Activated CD4-positive, alpha-beta T cell treated with anti-CD3 and anti-CD28 coated beads, Interleukin-2, amount 10 ng/mL, durations not matched to agents 7 days and 5 days (primary cell): Measurements from ENCODE around the gene GNB1. TPM values are rescaled to one million over a fixed set of nuclear protein-coding genes. Genes with fewer than 3 reads are reported as not detected.

Experiments
- CTCF ChIA-PET: fragments of 350-600 bp; sonication (Branson Sonifier 250); formaldehyde crosslinking; loops from one replicate; lab custom pipeline; 2021; ENCODE audit warnings: antibody characterized with exemption; lab: Charles Lee
- POLR2A ChIA-PET: fragments of 350-600 bp; sonication (Branson Sonifier 250); formaldehyde crosslinking; loops from one replicate; lab custom pipeline; 2021; ENCODE audit warnings: antibody characterized with exemption; lab: Charles Lee
- DNase-seq: peaks from one replicate; pipeline ENCODE4 v3.0.0-alpha.2; 2020
- H3K27ac Mint-ChIP-seq: one replicate; pipeline ENCODE4 v1.8.0; 2021; ENCODE audit warnings: mild to moderate bottlenecking, moderate library complexity, mixed read lengths
- H3K27me3 Mint-ChIP-seq: one replicate; pipeline ENCODE4 v1.8.0; 2021; ENCODE audit warnings: mixed read lengths
- H3K36me3 Mint-ChIP-seq: one replicate; pipeline ENCODE4 v1.8.0; 2021; ENCODE audit warnings: low read depth, mixed read lengths
- H3K4me1 Mint-ChIP-seq: one replicate; pipeline ENCODE4 v1.8.0; 2021; ENCODE audit warnings: mixed read lengths
- H3K4me3 Mint-ChIP-seq: one replicate; pipeline ENCODE4 v1.8.0; 2021; ENCODE audit warnings: mild to moderate bottlenecking, moderate library complexity, mixed read lengths
- H3K9me3 Mint-ChIP-seq: one replicate; pipeline ENCODE4 v1.8.0; 2021; ENCODE audit warnings: mixed read lengths
- total RNA-seq, 2 experiments: library from RNA; stranded (reverse); gene quantifications; one replicate each; pipeline ENCODE4 v1.2.3, GENCODE V29; 2021

Gene GNB1
- total RNA-seq, 2 experiments from 2014 or later, result 368 to 454 TPM

DNA sequence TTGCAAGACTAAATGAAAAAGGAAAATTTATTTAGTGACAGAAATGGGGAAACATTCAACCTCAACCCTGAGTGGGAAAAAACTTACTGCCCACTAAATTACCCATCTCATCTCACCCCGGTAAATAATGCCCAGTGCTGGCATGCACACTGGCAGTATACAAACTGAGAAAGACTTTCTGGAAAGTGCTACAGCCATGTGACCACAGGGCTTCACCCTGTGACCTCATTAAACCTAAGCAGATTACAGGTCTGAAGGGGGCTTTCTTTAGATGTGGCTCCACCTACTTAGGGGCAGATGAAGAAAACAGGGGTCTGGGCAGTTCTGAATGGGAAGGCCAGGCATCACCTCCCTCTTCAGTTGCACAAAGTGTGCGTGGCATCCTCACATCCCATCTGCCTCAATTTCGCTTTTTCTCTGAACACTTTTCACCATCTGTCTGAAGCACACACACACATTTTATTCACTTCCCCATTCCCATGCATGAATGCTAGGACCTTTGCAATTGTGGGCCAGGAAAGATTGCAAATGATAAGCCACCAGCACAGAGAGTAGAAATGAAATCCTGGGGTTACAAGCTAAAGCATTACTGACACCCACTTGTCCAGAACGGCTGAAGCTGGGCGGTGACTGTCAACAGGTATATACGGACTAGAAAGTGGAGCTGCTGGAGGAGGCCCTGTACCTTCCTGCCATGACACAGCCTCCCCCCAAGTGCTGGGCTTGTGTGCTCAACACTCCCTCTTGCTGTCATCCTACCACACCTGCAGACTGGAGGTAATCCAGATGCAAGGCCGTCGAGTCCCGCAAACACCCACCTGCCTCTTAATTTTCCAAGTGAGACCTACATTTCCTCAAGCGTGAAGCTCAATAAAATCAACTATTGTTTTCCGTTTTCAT, 115.3 kb downstream of the GNB1 start:
- H3K27ac Mint-ChIP-seq, result peak overlapping the region; percentile 0
- H3K27me3 Mint-ChIP-seq, result no peaks in the 10 kb centered on the region
- ChIA-PET CTCF (interaction anchor here (1.0 kb wide), 1 partner anchor 9 kb away, joined by 3 read pairs; no protein-coding TSS in a partner anchor), POLR2A (no interaction called here)
- H3K9me3 Mint-ChIP-seq, result peaks cover 6% of the 10 kb centered on the region
- peak overlapping the region; percentile 21 for H3K4me3 Mint-ChIP-seq
- DNase-seq, result no peak
- peaks cover 43% of the 10 kb centered on the region for H3K4me1 Mint-ChIP-seq
- H3K36me3 Mint-ChIP-seq, result peaks cover 20% of the 10 kb centered on the region

DNA sequence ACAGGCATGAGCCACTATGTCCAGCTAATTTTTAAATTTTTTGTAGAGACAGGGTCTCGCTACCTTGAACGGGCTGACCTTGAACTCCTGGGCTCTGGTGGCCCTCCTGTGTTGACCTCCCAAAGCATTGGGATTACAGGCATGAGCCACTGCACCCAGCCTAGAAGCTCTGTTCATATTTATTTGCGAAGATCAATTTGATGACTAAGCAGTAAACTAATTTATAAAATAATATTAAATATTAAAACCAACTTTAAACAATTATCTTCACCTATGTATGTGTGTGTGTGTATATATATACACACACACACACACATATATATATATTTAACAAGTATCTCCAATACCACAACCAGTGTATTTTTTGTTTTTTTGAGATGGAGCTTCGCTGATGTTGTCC, 117.0 kb downstream of the GNB1 start:
- H3K27me3 Mint-ChIP-seq, result no peaks in the 10 kb centered on the region
- CTCF ChIA-PET, result interaction anchor here (0.7 kb wide), 1 partner anchor 143 kb away, joined by 3 read pairs; no protein-coding TSS in a partner anchor
- H3K36me3 Mint-ChIP-seq, result peaks cover 33% of the 10 kb centered on the region

DNA sequence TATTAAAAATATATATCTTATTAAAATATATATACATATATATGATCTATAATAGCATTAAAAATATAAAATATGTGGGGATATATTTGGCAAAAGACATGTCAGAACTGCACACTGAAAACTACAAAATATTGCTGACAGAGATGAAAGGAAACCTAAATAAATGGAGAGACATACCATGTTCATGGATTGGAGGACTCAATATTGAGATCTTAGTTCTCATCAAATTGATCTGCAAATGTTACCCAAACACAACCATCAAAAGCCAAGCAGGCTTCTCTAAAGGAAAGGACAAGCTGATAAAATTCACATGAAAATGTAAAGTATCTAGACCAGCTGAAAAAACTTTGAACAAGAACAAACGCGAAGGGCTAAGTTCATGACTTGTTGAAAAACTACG, 119.8 kb downstream of the GNB1 start:
- Mint-ChIP-seq H3K36me3 (peaks cover 49% of the 10 kb centered on the region), H3K9me3 (peaks cover 11% of the 10 kb centered on the region), H3K4me3 (no peak overlapping the region), H3K27ac (no peak overlapping the region), H3K4me1 (peaks cover 22% of the 10 kb centered on the region), H3K27me3 (no peaks in the 10 kb centered on the region)
- ChIA-PET CTCF (interaction anchor here (0.6 to 0.7 kb wide), 3 partner anchors 11 to 119 kb away, joined by 4 to 6 read pairs (median 4); no protein-coding TSS in a partner anchor), POLR2A (no interaction called here)
- DNase-seq, result no peak

More for the DNA sequence above, 117.0 kb downstream of the GNB1 start:
- H3K27ac Mint-ChIP-seq, result no peak overlapping the region
- no peak overlapping the region for H3K4me3 Mint-ChIP-seq
- POLR2A ChIA-PET, result interaction anchor here (0.6 kb wide), 1 partner anchor 49 kb away, joined by 3 read pairs; no protein-coding TSS in a partner anchor
- peaks cover 6% of the 10 kb centered on the region for H3K9me3 Mint-ChIP-seq
- DNase-seq, result no peak
- H3K4me1 Mint-ChIP-seq, result peaks cover 29% of the 10 kb centered on the region

DNA sequence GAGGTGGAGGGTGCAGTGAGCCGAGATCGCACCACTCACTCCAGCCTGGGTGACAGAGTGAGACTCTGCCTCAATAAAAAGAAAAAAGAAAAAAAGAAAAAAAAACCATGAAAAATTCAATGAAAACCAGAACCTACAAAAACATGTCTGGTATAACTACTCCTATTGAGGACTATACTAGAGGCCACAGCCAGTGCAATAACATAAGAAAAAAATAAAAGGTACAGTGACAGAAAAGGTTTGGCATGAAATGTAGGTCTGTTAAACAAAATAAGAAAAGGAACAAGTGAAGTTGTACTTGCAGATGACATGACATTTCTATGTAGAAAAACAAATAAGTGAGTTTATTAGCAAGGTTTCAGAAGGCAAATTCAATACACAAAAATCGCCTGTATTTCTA, 120.8 kb downstream of the GNB1 start:
- no peak for DNase-seq
- Mint-ChIP-seq H3K4me3 (no peak overlapping the region), H3K27ac (no peak overlapping the region), H3K9me3 (peaks cover 11% of the 10 kb centered on the region), H3K36me3 (peaks cover 50% of the 10 kb centered on the region), H3K27me3 (no peaks in the 10 kb centered on the region), H3K4me1 (peaks cover 12% of the 10 kb centered on the region)
- ChIA-PET POLR2A (no interaction called here), CTCF (interaction anchor here (0.6 kb wide), 1 partner anchor 547 kb away, joined by 4 read pairs; no protein-coding TSS in a partner anchor)

DNA sequence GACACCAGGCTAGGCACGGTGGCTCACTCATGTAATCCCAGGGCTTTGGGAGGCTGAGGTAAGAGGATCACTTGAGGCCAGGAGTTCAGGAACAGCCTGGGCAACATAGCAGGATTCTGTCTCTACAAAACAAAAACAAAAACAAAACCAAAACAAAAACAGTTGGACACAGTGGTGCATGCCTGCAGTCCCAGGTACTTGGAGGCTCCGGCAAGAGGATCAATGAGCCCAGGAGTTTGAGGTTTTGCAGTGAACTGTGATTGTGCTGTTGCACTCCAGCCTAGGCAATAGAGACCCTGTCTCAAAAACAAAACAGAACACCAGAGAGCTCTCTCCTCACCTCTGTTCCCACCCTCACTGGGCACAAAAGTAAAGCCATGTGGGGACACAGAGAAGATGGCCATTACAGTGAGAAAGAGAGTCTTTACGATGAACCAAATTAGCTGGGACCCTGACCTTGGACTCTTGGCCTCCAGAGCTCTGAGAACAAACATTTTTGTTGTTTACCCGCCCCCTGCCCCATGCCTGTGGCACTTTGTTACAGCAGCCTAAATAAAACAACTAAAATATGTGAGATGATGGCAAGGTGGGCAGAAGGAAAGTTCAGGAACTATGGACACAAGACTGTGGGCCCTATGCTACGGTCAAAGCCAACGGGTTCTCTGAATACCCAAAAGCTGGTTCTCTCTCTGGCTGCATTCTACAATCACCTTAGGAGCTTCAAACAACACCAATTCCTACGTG, 122.5 kb downstream of the GNB1 start:
- POLR2A ChIA-PET, result no interaction called here
- Mint-ChIP-seq H3K27ac (no peak overlapping the region), H3K4me3 (no peak overlapping the region), H3K27me3 (no peaks in the 10 kb centered on the region), H3K36me3 (peaks cover 57% of the 10 kb centered on the region), H3K4me1 (peaks cover 10% of the 10 kb centered on the region), H3K9me3 (peaks cover 11% of the 10 kb centered on the region)
- no peak for DNase-seq
- CTCF ChIA-PET, result interaction anchor here (1.0 to 1.7 kb wide), 3 partner anchors 9 to 22 kb away, joined by 3 to 5 read pairs (median 4); no protein-coding TSS in a partner anchor

DNA sequence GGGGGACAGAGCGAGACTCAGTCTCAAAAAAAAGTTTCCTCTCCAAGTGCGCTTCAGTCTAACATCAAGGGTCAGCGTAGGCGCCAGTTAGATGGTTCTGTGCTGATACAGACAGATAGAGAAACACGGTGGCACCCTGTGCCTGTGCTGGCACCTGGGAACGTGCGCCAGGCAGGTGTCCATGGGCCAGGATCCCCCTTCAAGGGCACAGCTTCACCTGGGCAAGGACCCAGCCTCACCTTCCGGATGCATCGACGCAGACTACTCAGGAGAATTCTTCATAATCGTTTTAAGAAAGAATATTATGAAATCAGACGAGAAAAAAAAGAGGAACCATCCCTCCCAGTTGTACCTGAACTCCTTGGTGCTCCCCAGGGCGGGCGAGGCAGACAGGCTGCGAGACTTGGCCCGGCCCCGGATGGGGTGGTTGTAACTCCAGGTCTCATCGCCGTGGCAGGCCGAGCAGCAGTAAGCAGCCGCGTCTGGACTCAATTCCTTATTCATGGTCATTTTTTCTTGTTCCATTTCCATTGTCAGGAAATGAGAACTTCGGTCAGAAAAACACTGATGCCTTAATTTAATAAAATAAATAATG, 125.9 kb downstream of the GNB1 start:
- no peaks in the 10 kb centered on the region for H3K27me3 Mint-ChIP-seq
- no peak overlapping the region for H3K27ac Mint-ChIP-seq
- POLR2A ChIA-PET, result no interaction called here
- H3K4me1 Mint-ChIP-seq, result peaks cover 5% of the 10 kb centered on the region
- peaks cover 5% of the 10 kb centered on the region for H3K9me3 Mint-ChIP-seq
- H3K36me3 Mint-ChIP-seq, result peaks cover 39% of the 10 kb centered on the region
- CTCF ChIA-PET, result no interaction called here
- no peak for DNase-seq
- no peak overlapping the region for H3K4me3 Mint-ChIP-seq

DNA sequence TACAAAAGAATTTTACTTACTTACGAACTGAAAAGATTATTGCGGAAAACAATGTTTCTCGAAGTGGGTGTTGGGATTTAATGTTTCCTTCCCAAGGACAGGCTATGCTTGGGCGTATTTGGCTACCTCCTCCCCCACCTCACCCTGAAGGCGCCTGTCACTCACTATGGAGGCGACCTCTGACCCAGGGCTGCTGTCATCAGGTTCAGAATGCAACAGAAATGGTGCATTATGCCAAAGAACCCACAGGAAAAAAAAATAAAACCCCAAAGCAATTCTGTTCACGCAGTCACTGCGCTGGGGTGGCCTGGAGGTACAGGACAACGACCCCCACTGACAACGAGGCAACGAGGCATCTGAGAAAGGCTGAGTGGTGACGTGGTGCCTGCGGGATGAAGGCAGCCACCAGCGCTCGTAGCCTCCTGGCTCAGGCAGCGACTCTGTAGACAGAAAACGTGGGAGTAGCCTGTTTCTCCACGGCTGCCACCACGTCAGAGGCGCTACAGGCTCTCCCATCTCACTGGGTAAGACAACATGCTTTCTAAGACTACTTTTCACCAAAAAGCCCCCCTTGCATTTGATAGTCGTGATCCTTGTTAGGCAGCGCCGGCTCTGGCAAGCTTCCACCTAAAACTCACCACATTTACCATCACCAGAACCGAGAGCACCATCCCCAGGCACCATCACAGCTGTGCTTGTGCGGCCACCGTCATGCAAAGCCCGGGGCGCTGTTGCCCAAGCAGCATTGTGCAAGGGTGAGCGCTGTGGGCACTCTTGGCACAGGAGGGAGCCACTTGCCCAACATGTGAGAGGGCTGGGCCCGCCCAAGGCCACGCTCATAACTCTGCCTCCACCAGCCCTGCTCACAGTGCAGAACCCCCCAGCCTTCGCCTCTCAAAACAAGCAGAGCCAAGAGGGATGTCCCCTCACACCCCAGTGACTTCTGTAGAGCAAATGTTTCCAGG, 126.9 kb downstream of the GNB1 start:
- H3K9me3 Mint-ChIP-seq, result peaks cover 5% of the 10 kb centered on the region
- POLR2A ChIA-PET, result no interaction called here
- H3K27ac Mint-ChIP-seq, result peak overlapping the region; percentile 3
- H3K27me3 Mint-ChIP-seq, result no peaks in the 10 kb centered on the region
- no peak for DNase-seq
- H3K4me1 Mint-ChIP-seq, result peaks cover 5% of the 10 kb centered on the region
- CTCF ChIA-PET, result no interaction called here
- H3K4me3 Mint-ChIP-seq, result no peak overlapping the region
- peaks cover 34% of the 10 kb centered on the region for H3K36me3 Mint-ChIP-seq

DNA sequence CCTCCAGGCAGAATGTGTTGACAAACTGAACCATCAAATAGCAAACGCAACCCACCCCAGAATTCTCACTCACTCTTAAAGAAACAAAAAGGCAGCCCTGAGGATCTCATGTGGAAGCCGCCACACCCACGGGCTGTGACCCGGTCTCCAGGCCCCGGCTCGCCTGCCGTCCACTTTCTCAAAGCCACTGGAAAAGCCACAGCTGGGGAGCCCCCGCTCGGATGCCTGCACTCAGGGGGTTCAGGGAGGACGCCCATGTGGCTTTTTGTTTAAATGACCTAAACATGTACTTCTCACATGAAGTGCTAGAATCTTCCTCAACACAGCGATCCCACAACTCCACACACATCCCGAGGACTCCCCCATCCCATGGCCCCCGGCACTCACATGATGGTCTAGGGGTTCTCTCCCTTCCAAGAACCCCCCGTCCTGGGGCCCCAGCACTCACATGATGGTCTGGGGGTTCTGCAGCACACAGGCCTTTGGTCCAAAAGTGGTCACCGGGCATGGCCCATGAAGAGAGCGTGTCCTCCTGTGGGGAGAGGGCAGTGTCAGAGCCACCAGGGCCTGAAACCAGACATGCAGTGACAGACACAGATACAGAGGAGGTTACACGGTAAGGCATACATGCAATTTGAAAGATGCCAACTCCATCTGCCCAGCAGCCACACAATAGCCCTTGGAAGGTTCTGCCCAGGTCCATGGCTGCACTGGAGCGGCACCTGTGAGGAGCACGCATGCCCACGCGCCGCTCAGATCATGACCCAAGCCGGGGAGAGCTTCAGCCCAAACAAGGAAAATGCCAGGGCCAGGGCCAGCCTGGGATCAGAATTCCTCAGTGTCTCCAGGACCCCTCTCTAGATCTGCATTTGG, 129.1 kb downstream of the GNB1 start:
- peaks cover 22% of the 10 kb centered on the region for H3K36me3 Mint-ChIP-seq
- no peaks in the 10 kb centered on the region for H3K4me1 Mint-ChIP-seq
- no peaks in the 10 kb centered on the region for H3K9me3 Mint-ChIP-seq
- ChIA-PET POLR2A (no interaction called here), CTCF (no interaction called here)
- no peak overlapping the region for H3K4me3 Mint-ChIP-seq
- no peaks in the 10 kb centered on the region for H3K27me3 Mint-ChIP-seq
- no peak for DNase-seq
- no peak overlapping the region for H3K27ac Mint-ChIP-seq

DNA sequence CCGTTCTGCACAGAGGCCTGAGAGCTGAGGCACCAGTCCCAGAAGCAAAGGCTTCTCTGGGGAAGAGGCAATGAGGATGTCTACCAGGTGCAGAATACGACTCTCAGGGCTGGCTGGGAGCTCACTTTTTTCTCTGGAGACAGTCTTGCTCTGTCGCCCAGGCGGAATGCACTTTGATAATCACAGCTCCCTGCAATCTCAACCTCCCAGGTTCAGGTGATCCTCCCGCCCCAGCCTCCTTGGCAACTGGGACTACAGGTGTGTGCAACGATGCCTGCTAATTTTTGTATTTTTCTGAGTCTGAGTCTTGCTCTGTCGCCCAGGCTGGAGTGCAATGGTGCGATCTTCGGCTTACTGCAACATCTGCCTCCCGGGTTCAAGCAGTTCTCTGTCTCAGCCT, 130.2 kb downstream of the GNB1 start:
- Mint-ChIP-seq H3K36me3 (peaks cover 25% of the 10 kb centered on the region), H3K27me3 (no peaks in the 10 kb centered on the region), H3K4me1 (no peaks in the 10 kb centered on the region), H3K9me3 (no peaks in the 10 kb centered on the region), H3K27ac (no peak overlapping the region), H3K4me3 (no peak overlapping the region)
- CTCF ChIA-PET, result no interaction called here
- POLR2A ChIA-PET, result no interaction called here
- no peak for DNase-seq

DNA sequence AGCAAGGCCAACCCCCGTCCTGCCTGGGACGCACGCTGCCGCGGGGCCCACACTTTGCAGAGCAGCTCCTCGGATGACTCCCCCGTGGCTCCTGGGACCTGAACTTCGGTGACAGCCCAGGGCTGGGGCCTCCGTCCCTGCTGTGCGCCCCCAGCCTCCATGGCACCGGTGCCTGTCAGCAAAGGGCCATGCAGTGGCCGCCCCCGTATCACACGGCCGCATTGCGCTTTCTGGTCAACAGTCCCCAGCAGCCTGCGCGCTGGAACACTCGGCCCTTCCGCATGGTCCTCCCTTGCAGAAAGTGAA, 130.6 kb downstream of the GNB1 start:
- H3K27ac Mint-ChIP-seq, result no peak overlapping the region
- no peak for DNase-seq
- no peaks in the 10 kb centered on the region for H3K4me1 Mint-ChIP-seq
- no peaks in the 10 kb centered on the region for H3K27me3 Mint-ChIP-seq
- POLR2A ChIA-PET, result no interaction called here
- H3K36me3 Mint-ChIP-seq, result peaks cover 25% of the 10 kb centered on the region
- CTCF ChIA-PET, result no interaction called here
- no peaks in the 10 kb centered on the region for H3K9me3 Mint-ChIP-seq
- H3K4me3 Mint-ChIP-seq, result no peak overlapping the region
